ENCODE results near the gene SNX30. TPM values are rescaled to one million over a fixed set of nuclear protein-coding genes. Genes with fewer than 3 reads are reported as not detected.
A peak's percentile ranks its signal among the peaks of the same experiment; 100 is the strongest.

Gene SNX30
- total RNA-seq, 1 experiment from 2014 or later = 6.9 TPM

DNA sequence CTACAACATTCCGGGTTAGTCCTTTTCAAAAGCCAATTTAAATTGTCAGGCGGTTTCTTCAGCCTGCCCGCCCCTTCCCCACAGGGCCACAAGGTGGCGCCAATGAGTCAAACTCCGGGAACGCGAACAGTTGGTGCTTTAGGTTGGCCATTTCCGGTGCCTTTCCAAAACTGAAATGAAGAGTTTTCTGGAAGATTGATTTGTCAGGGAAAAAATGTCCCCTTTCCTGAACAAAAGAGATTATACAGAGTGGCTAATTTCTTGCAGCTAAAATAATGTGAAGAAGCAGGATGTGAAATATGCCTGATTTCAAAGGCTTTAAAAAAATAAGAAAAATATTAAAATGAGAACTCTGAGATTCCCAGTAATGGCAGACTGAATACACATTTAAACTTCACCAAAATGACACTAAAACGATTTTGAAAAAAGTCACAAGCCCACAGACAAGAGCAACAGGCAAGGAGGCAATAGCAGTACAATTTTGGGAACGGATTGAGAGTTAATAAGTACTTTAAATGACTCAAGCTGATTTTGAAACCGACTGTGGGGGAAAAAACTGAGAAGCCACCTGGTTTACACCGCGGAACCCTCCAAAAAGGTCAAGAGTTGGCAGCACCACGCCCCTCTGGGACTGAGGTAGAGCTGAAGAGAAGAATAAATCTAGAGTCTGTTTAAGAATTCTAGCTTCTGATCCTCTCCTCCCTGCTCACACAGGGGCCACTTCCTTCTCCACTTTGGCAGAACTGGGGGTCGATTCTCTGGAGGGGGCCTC is 94.4 kb downstream of the SNX30 start:
- TF ChIP-seq, protein P1, sequence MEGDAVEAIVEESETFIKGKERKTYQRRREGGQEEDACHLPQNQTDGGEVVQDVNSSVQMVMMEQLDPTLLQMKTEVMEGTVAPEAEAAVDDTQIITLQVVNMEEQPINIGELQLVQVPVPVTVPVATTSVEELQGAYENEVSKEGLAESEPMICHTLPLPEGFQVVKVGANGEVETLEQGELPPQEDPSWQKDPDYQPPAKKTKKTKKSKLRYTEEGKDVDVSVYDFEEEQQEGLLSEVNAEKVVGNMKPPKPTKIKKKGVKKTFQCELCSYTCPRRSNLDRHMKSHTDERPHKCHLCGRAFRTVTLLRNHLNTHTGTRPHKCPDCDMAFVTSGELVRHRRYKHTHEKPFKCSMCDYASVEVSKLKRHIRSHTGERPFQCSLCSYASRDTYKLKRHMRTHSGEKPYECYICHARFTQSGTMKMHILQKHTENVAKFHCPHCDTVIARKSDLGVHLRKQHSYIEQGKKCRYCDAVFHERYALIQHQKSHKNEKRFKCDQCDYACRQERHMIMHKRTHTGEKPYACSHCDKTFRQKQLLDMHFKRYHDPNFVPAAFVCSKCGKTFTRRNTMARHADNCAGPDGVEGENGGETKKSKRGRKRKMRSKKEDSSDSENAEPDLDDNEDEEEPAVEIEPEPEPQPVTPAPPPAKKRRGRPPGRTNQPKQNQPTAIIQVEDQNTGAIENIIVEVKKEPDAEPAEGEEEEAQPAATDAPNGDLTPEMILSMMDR (IDR thresholded peaks at IDR 0.05) = peak; percentile 94
- TF ChIP-seq, protein P2, sequence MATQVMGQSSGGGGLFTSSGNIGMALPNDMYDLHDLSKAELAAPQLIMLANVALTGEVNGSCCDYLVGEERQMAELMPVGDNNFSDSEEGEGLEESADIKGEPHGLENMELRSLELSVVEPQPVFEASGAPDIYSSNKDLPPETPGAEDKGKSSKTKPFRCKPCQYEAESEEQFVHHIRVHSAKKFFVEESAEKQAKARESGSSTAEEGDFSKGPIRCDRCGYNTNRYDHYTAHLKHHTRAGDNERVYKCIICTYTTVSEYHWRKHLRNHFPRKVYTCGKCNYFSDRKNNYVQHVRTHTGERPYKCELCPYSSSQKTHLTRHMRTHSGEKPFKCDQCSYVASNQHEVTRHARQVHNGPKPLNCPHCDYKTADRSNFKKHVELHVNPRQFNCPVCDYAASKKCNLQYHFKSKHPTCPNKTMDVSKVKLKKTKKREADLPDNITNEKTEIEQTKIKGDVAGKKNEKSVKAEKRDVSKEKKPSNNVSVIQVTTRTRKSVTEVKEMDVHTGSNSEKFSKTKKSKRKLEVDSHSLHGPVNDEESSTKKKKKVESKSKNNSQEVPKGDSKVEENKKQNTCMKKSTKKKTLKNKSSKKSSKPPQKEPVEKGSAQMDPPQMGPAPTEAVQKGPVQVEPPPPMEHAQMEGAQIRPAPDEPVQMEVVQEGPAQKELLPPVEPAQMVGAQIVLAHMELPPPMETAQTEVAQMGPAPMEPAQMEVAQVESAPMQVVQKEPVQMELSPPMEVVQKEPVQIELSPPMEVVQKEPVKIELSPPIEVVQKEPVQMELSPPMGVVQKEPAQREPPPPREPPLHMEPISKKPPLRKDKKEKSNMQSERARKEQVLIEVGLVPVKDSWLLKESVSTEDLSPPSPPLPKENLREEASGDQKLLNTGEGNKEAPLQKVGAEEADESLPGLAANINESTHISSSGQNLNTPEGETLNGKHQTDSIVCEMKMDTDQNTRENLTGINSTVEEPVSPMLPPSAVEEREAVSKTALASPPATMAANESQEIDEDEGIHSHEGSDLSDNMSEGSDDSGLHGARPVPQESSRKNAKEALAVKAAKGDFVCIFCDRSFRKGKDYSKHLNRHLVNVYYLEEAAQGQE (IDR thresholded peaks at IDR 0.05; ENCODE audit: insufficient read depth in 1 of 2, low read depth in 2 of 2, low read length in 1 of 2) = no peak
- no peak overlapping the region for H3K4me3 ChIP-seq (ENCODE audit: low read depth in 2 of 2, low read length in 2 of 2)
- ATAC-seq (peak; percentile 86), DNase-seq (ENCODE audit: low read depth, low spot score) (peak; percentile 35)
- BruUV-seq (replicated peaks) = no TSS peak
- no peaks in the 10 kb centered on the region for H3K9me3 ChIP-seq (ENCODE audit: control insufficient read depth, insufficient read depth, low read depth, low read length)
- ChIA-PET POLR2A (no interaction called here), CTCF (interaction anchor here (0.7 to 2.2 kb wide), 2 partner anchors 58 to 115 kb away, joined by 3 to 16 read pairs; no protein-coding TSS in a partner anchor)
- H3K36me3 ChIP-seq (ENCODE audit: control insufficient read depth, insufficient read depth, low read length) = no peaks in the 10 kb centered on the region
- in situ Hi-C loops (cut with HindIII; ENCODE audit: low pct_unique_long_range_greater_than_20kb, low sequenced_read_pairs) = no loop called here
- intact Hi-C loops (cut with micrococcal nuclease; ENCODE audit: unreplicated experiment) = loop anchor here (5.0 kb wide), 1 partner anchor 57 kb away; no protein-coding TSS in a partner anchor
- H3K27ac ChIP-seq (ENCODE audit: low read length) = no peak overlapping the region
- H3K4me1 ChIP-seq (ENCODE audit: control insufficient read depth, insufficient read depth, low read length) = no peaks in the 10 kb centered on the region
- H3K27me3 ChIP-seq (ENCODE audit: control insufficient read depth, insufficient read depth, low read length) = no peaks in the 10 kb centered on the region

DNA sequence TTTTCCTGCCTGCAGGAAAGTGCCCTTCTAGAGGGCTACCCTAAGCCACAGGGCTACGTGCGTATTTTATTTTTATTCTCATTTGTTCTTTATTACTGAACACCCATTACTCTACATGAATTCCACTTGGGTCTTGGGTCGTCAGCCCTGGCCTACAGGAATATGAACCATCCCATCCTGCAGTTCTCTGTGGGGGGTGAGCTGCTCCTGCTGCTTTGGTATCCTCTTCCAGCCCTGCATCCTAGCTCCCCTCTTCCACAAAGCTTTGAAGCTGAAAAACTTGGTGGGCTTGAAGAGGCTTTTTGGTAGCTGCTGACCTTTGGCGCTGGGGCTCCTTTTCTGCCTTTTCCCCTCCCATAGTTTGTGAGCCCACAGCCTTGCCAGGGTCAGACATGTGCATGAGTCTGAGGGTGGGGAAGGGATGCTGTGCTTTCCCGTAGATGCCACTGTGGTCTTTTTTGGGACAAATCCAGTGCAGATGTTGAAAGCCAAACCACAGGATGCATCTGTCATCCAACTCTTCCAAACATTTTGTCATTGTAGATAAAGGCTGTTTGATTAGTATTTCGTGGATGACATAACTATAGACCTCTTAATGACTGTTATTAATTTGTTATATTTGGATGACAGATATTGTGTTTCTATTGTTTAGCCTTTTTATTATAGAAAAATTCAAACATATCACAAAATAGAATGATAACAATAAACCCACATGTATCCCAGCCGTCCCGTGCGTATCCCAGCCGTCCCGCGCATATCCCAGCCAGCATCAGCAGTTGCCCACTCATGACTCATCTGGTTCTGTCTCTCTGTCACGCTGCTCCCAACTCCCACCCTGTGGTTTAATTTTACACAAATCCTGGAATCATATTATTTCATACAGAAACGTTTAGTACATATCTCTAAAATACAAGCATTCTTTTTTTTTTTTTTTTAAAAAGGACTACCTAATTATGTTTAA is 96.2 kb downstream of the SNX30 start:
- Histone ChIP-seq H3K27ac (ENCODE audit: low read length) (no peak overlapping the region), H3K4me1 (ENCODE audit: control insufficient read depth, insufficient read depth, low read length) (no peaks in the 10 kb centered on the region), H3K36me3 (ENCODE audit: control insufficient read depth, insufficient read depth, low read length) (no peaks in the 10 kb centered on the region), H3K4me3 (ENCODE audit: low read depth in 2 of 2, low read length in 2 of 2) (no peak overlapping the region), H3K9me3 (ENCODE audit: control insufficient read depth, insufficient read depth, low read depth, low read length) (no peaks in the 10 kb centered on the region), H3K27me3 (ENCODE audit: control insufficient read depth, insufficient read depth, low read length) (no peaks in the 10 kb centered on the region)
- no peak for DNase-seq (ENCODE audit: low read depth, low spot score)
- BruUV-seq (replicated peaks) = no TSS peak
- ChIA-PET POLR2A (no interaction called here), CTCF (interaction anchor here (2.2 kb wide), 1 partner anchor 56 kb away, joined by 16 read pairs; no protein-coding TSS in a partner anchor)
- TF ChIP-seq, protein P2 (IDR thresholded peaks at IDR 0.05; ENCODE audit: insufficient read depth in 1 of 2, low read depth in 2 of 2, low read length in 1 of 2) = no peak
- no peak for ATAC-seq
- intact Hi-C loops (cut with micrococcal nuclease; ENCODE audit: unreplicated experiment) (no loop called here), in situ Hi-C loops (cut with HindIII; ENCODE audit: low pct_unique_long_range_greater_than_20kb, low sequenced_read_pairs) (no loop called here)

All from Panc1 (cell line).